Sigmoid colon (tissue), 4 donors: Measurements from ENCODE around the gene HTT.

Source experiments
- EP300 ChIP-seq, 4 donors: sonication (generic); formaldehyde crosslinking; IDR thresholded peaks; one replicate each; pipeline ENCODE4 v1.6.1; 2017; ENCODE audit warnings: antibody characterized with exemption in 4 of 4
- POLR2A ChIP-seq, 2 donors: fragments of 450-650 bp; IDR thresholded peaks; one replicate each; pipeline ENCODE4 v1.6.1; 2016; ENCODE audit warnings: antibody characterized with exemption in 2 of 2, mild to moderate bottlenecking in 2 of 2, moderate library complexity in 2 of 2
- TF ChIP-seq, protein P1 (sequence below), 4 experiments: fragments of 450-650 bp in 3 of 4; fragments of 200-600 bp in 1 of 4; IDR thresholded peaks; one replicate each; pipeline ENCODE4 v1.5.1; 2016 to 2019; ENCODE audit warnings: antibody characterized with exemption in 4 of 4, mild to moderate bottlenecking in 3 of 4, moderate library complexity in 2 of 4

DNA sequence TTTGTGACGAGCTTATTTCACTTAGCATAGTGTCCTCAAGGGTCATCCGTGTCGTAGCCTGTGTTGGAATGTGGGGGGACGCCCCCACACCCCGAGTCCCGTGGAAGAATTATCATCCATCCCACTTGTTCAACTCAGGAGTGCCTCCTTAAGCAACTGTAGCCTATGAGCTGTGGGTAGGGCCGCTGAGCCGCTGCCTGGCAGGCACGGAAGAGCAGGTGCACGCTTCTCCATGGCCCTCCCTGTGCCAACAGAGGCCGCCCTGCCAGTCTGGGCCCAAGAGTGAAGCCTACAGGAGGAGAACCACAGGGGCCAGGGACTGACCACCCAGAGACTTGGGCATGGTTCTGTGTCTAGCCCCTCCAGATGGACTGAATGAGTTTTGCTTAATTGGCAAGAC, 216.0 kb downstream of the HTT start:
- TF ChIP-seq, protein P1, sequence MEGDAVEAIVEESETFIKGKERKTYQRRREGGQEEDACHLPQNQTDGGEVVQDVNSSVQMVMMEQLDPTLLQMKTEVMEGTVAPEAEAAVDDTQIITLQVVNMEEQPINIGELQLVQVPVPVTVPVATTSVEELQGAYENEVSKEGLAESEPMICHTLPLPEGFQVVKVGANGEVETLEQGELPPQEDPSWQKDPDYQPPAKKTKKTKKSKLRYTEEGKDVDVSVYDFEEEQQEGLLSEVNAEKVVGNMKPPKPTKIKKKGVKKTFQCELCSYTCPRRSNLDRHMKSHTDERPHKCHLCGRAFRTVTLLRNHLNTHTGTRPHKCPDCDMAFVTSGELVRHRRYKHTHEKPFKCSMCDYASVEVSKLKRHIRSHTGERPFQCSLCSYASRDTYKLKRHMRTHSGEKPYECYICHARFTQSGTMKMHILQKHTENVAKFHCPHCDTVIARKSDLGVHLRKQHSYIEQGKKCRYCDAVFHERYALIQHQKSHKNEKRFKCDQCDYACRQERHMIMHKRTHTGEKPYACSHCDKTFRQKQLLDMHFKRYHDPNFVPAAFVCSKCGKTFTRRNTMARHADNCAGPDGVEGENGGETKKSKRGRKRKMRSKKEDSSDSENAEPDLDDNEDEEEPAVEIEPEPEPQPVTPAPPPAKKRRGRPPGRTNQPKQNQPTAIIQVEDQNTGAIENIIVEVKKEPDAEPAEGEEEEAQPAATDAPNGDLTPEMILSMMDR (IDR thresholded peaks at IDR 0.05), result no peak
- no peak for TF ChIP-seq POLR2A (IDR thresholded peaks at IDR 0.05)
- no peak for TF ChIP-seq EP300 (IDR thresholded peaks at IDR 0.05)
